K562 (cell line): ENCODE measurements around the gene NCAM2. TPM values are rescaled to one million over a fixed set of nuclear protein-coding genes. Genes with fewer than 3 reads are reported as not detected.

Experiments used
- CBFA2T2 ChIP-seq: fragments of 450-650 bp; conservative IDR thresholded peaks from 2 replicates; pipeline ENCODE4 v1.6.1; 2017; ENCODE audit warnings: mild to moderate bottlenecking
- GTF2F1 ChIP-seq: IDR thresholded peaks from 2 replicates; pipeline ENCODE4 v1.6.1; 2011; ENCODE audit warnings: low read depth, low read length, improper control_type of control experiment
- MCM5 ChIP-seq: fragments of 450-650 bp; IDR thresholded peaks from 2 replicates; pipeline ENCODE4 v1.6.1; 2016; ENCODE audit warnings: low read depth
- MIER1 ChIP-seq: fragments of 450-650 bp; IDR thresholded peaks from 2 replicates; pipeline ENCODE4 v1.6.1; 2016; ENCODE audit warnings: antibody characterized with exemption, mild to moderate bottlenecking, low read depth
- NFATC3 ChIP-seq: fragments of 450-650 bp; IDR thresholded peaks from 2 replicates; pipeline ENCODE4 v1.6.1; 2017; ENCODE audit warnings: mild to moderate bottlenecking
- RREB1 ChIP-seq: fragments of 250-450 bp; sonication (Bioruptor Pico); IDR thresholded peaks from 2 replicates; pipeline ENCODE4 v1.4.0; 2020
- SP1 ChIP-seq: sonication (generic); formaldehyde crosslinking; IDR thresholded peaks from 2 replicates; pipeline ENCODE4 v1.8.1; 2022; ENCODE audit warnings: mild to moderate bottlenecking, missing genetic modification reagents
- TEAD2 ChIP-seq: fragments of 450-650 bp; IDR thresholded peaks from 2 replicates; pipeline ENCODE4 v1.6.1; 2016; ENCODE audit warnings: missing genetic modification characterization, control low read depth, missing compliant biosample characterization
- ZBTB40 ChIP-seq, 2 experiments: fragments of 450-650 bp in 1 of 2; sonication (generic) in 1 of 2; formaldehyde crosslinking in 1 of 2; IDR thresholded peaks; 2 replicates each; pipeline versions ENCODE4 v1.7.1 to v1.9.0; 2016 to 2022; ENCODE audit warnings: inconsistent platforms in 1 of 2, mild to moderate bottlenecking in 1 of 2, missing genetic modification reagents in 1 of 2
- polyA plus RNA-seq, 8 experiments: library from polyadenylated mRNA; depleted of rRNA in 4 of 8; stranded (reverse) in 5 of 8; unstranded in 3 of 8; fragments of >200 nt; fragmentation: Nextera tagmentation in 2 of 8; fragmentation: Illumina TruSeq in 1 of 8; extraction: Ambion mirVana in 2 of 8; extraction: Trizol in 1 of 8; gene quantifications; 2 replicates each; pipeline versions ENCODE4 v1.2.1 to v1.2.3, GENCODE V29; 2011 to 2014; ENCODE audit warnings: inconsistent platforms in 1 of 8, missing spikeins in 1 of 8
- total RNA-seq, 7 experiments: library from RNA; depleted of rRNA in 6 of 7; stranded (reverse); fragments of >200 nt in 6 of 7; fragmentation: Illumina TruSeq in 2 of 7; extraction: Trizol in 2 of 7; gene quantifications; 2 replicates each; pipeline versions ENCODE4 v1.2.1 to v1.2.3, GENCODE V29; 2011 to 2021; ENCODE audit warnings: low replicate concordance in 1 of 7
- TF ChIP-seq, protein P1 (sequence below): sonication (generic); formaldehyde crosslinking; IDR thresholded peaks from 2 replicates; pipeline ENCODE4 v1.8.0; 2022; ENCODE audit warnings: mild to moderate bottlenecking, low read depth, missing genetic modification reagents
- TF ChIP-seq, protein P2 (sequence below), 2 experiments: fragments of 450-650 bp in 1 of 2; sonication (generic) in 1 of 2; formaldehyde crosslinking in 1 of 2; IDR thresholded peaks in 1 of 2; conservative IDR thresholded peaks in 1 of 2; 2 replicates each; pipeline versions ENCODE4 v1.6.1 to v1.8.1; 2016 to 2023; ENCODE audit warnings: mild to moderate bottlenecking in 2 of 2, moderate library complexity in 2 of 2, inconsistent platforms in 1 of 2, missing genetic modification reagents in 1 of 2

The NCAM2 gene
- total and polyA plus RNA-seq, 9 of the 15 experiments (the other 6 are each of a cell fraction or from before 2014, with no cell fraction given), result 14.0 to 58.2 (median 27.8) TPM

- TF ChIP-seq RREB1 (CRISPR knock-in tag) (no peak), CBFA2T2 (peak; percentile 80), ZBTB40 (IDR thresholded peaks at IDR 0.05) (no peak), ZBTB40 (CRISPR knock-in tag; IDR thresholded peaks at IDR 0.05) (no peak), TEAD2 (tag) (no peak), NFATC3 (no peak), GTF2F1 (no peak), MIER1 (no peak), MCM5 (no peak), SP1 (CRISPR knock-in tag) (no peak)
- TF ChIP-seq, protein P1, sequence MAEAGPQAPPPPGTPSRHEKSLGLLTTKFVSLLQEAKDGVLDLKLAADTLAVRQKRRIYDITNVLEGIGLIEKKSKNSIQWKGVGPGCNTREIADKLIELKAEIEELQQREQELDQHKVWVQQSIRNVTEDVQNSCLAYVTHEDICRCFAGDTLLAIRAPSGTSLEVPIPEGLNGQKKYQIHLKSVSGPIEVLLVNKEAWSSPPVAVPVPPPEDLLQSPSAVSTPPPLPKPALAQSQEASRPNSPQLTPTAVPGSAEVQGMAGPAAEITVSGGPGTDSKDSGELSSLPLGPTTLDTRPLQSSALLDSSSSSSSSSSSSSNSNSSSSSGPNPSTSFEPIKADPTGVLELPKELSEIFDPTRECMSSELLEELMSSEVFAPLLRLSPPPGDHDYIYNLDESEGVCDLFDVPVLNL, result no peak
- TF ChIP-seq, protein P2, sequence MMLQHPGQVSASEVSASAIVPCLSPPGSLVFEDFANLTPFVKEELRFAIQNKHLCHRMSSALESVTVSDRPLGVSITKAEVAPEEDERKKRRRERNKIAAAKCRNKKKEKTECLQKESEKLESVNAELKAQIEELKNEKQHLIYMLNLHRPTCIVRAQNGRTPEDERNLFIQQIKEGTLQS (IDR thresholded peaks at IDR 0.05), result no peak
- TF ChIP-seq, protein P2 (CRISPR knock-in tag; conservative IDR thresholded peaks at IDR 0.05), result no peak
Observed at GRCh38 chr21:21332492-21332891, 334.3 kb downstream of the NCAM2 start (continued).
